Daoy (cell line): ENCODE results near the gene DTNBP1. TPM values are rescaled to one million over a fixed set of nuclear protein-coding genes. Genes with fewer than 3 reads are reported as not detected.

Experiments
- DNase-seq: peaks from one replicate; pipeline ENCODE4 v3.0.0-alpha.2; 2015; ENCODE audit warnings: low read depth
- total RNA-seq: library from RNA; depleted of rRNA; stranded (reverse); fragments of >200 nt; shearing (Covaris generic); gene quantifications from 2 replicates; pipeline ENCODE4 v1.2.3, GENCODE V29; 2014; rRNA removed

Gene DTNBP1, protein sequence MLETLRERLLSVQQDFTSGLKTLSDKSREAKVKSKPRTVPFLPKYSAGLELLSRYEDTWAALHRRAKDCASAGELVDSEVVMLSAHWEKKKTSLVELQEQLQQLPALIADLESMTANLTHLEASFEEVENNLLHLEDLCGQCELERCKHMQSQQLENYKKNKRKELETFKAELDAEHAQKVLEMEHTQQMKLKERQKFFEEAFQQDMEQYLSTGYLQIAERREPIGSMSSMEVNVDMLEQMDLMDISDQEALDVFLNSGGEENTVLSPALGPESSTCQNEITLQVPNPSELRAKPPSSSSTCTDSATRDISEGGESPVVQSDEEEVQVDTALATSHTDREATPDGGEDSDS
- 5.6 and 18.9 TPM in 2 replicates for total RNA-seq

DNA sequence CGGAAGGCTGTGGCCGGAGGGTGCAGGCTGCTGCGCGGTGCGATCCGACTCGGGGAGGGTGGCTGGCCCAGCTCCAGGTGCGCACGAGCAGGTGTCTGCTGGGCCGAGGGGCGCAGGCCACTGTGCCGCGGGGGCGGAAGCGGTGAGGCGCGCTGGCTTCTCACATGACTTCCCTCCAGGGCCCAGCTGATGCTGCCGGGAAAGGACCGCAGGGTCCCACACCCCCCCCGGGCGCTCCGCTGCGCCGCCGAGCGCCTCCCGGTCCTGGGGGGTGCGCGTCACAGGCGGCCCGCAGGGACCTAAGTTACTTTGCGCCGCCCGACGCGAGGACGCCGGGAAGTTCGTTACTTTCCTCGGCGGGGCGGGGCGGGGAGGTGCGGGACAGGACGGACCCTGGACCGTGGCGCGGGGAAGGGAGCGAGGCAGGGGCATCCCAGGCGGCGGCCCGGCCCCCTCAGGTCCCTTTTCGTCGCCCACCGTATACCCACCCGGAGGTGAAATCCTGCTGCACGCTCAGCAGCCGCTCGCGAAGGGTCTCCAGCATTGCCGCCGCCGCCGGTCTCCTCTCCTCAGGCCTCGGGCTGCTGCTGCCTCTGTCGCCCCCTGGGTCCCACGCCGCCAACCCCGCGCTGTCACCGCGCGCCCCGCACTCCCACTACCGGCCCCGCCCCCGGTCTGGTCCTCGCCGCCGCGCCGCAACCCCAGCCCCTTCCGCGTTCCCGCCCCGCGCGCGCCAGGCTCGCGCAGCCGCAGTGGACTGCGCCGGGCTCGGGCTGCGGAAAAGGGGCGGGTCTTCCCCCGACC is at the start of gene DTNBP1:
Gene DTNBP1 (minus strand): TSS at position 703 of the 804 bp plus-strand sequence. CDS start 159 bp downstream, at position 544.
- DNase-seq = peak; percentile 91

DNA sequence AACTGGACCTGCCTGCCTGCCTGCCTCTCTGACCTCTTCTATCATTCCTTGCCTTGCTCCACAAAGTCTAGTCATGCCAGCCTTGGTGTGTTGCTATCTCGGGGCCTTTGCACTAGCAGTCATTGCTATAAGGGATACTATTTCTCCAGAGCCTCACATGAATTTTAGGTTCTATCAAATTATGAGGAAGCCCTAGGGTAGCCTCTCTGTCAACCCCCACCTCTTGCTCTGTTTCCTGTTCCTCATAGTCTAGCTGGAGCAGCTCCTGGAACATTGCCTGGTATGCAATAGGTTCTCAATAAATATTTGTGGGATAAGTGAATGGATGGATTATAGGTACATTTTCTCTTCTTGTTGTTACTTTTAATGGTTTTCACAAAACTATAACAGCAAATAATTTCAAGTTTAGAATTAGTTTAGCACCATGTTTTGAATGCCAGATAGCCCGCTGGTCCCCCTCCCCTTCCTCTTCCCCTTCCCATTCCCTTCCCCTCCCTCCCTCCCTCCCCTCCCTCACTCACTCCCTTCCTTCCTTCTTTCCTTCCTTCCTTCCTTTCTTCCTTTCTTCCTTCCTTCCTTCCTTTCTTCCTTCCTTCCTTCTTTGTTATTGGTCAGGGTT is 46.9 kb upstream of the DTNBP1 start:
- no peak for DNase-seq

DNA sequence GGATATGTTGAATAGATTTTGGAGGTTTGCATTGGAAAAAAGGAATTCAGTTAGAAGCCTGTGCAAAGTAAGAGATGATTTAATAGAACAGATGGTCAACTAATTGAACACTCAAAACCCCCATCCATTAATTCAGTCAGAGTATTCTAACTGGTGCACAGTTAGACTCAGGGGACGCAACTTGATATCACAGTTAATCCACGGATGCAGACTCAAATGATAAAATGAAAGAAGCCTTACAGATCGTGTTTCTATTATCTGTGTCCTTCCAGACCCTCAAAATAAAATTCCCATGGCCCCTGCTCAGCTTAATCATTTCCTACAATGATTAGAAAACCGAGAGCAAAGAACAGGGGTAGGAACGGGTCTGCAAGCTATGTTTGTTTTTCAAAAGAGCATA is 45.4 kb upstream of the DTNBP1 start:
- DNase-seq = no peak

DNA sequence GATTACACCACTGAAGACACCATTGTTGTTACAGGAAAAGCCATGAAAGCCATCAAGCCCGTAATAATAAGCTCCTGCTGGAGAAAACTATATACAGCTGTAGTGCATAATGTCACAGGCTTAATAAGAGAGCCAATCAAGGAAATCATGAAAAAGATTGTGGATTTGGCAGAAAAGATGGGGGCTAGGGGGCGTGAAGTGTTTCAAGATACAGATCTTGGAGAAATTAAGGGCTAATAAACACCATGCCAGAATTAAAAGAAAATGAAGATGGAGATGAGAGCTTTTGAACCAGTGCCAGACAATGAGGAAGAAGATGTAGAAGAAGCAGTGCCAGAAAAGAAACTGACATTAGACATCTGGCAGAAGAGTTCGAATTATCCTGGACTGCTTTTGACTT is 43.2 kb upstream of the DTNBP1 start:
- no peak for DNase-seq

DNA sequence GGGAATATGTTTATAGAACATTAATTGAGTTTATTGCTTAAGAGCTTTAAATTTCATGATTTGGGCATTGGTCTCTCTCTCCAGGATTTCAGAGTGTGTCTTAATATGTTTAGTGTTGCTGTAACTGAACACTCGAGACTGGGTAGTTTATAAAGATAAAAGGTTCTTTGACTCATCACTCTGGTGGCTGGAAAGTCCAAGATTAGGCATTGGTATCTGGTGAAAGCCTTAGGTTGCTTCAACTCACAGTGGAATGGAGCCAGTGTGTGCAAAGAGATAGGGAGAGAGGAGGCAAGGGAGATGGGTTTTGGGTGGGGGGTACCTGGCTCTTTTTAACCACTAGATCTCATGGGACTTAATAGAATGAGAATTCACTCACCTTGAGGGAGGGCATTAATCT is 35.6 kb upstream of the DTNBP1 start:
- no peak for DNase-seq

DNA sequence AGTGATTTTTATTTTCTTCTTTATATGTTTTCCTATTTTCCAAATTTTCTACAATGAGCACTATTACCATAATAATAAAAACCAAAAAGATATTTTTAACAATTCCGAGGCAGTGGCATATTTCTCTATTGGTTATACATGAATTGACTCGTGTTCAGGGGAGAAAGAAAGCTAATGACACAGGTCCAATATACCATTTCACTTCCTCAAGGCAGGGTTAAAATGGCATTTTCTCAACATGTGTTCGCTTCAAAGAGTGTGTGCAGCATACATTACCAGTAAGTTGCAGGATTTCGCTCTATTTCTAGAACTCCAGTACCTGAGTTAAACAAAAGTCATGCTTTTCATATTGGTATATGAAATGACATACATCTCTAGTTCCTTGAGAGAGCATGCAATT is 35.1 kb upstream of the DTNBP1 start:
- no peak for DNase-seq

DNA sequence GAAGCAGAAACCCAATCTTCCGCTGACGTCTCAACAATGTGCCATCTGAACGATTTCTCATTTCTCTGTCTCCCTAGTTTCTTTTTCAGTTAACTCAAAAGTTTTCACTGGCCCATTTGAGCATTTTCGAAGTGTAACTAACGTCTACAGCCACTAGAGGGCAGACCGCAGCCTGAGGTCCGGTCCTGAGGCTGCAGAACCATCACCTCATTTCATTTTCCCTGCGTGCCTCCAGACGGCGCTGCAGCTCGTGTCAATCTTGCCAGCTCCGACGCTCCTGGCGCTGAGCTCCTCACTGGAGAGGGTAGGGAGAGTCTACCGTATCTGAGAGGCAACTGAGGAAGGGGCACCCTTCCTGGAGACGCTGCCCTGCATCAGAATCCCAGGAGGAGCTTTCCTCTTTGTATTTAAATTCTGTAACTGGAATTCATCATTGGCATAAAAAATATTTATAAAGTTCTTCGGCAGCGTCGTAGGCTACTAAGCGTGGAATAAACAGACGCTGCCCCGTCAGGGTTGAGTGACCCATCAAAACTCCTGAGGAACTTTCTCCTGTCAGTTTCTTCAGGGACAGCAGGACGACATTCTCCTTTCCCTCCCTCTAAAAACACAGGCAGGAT is 28.5 kb upstream of the DTNBP1 start:
- DNase-seq = peak; percentile 94

DNA sequence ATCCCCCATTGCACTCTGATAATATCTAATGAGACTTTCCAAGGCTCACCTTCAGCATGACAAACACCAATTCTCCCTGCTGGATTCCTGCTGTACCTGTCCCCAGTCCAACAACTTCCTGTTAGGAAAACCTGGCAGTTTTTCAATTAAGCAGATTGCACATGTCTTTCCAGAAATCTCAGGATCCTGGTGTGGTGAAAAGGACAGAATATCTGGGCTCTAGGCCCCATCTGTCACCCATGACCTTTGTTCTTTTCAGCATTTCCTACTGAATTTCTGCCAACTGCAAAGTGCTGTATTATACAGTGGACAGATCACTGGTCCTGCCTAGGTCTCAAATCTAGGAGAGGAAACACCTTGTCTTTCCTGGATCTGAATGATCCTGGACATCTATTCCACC is 27.7 kb upstream of the DTNBP1 start:
- no peak for DNase-seq

DNA sequence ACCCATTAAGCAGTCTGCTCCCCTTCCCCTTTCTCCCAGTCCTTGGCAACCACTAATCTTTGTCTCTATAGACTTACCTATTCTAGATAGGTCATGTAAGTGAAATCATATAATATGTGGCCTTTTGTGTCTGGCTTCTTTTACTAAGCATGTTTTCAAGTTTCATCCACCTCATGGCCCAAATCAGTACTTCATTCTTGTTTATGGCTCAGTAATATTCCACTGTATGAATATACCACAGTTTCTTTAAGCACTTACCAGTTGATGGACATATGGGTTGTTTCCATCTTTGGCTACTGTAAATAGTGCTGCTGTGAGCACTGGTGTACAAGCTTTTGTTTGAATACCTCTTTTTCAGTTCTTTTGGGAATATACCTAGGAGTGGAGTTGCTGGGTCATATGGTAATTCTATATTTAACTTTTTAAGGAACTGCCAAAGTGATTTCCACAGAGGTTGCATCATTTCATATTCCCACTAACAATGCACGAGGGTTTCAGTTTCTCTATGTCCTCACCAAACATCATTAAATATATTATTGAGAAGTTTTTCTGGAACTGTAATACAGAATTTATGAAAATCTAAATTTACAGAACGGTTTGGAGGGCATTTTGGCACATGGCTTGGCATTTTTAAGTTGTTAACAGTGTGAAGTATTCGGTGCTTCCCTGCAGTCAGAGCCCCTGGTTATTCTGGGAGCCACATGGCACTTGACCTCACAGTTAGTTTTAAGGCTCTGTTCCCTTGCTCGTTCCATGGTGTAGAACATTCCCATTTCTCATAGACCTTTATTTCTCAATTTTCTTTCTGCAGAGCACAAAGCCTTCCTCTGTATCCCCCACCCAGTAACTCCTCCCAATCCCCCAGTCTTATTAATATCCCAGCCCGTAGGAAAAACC is 27.0 kb upstream of the DTNBP1 start:
- DNase-seq = no peak

DNA sequence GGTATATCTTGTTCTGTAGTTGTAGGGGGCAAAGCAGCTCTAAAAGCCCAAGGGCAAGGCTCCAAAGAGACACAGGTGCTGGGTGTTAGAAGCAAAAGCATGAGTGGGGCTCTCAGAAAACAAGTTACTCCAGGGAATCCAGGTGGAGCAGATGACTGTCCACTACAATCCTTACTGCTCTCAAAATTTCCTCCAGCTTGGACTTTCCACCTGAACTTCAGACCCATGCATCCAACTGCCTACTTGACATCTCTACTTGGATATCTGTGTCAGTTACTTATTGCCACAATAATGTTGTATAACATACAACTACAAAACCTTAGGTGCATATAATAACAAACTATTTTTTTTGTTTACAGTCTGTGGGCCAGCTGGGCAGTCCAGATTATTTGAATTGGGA is 22.8 kb upstream of the DTNBP1 start:
- DNase-seq = no peak

DNA sequence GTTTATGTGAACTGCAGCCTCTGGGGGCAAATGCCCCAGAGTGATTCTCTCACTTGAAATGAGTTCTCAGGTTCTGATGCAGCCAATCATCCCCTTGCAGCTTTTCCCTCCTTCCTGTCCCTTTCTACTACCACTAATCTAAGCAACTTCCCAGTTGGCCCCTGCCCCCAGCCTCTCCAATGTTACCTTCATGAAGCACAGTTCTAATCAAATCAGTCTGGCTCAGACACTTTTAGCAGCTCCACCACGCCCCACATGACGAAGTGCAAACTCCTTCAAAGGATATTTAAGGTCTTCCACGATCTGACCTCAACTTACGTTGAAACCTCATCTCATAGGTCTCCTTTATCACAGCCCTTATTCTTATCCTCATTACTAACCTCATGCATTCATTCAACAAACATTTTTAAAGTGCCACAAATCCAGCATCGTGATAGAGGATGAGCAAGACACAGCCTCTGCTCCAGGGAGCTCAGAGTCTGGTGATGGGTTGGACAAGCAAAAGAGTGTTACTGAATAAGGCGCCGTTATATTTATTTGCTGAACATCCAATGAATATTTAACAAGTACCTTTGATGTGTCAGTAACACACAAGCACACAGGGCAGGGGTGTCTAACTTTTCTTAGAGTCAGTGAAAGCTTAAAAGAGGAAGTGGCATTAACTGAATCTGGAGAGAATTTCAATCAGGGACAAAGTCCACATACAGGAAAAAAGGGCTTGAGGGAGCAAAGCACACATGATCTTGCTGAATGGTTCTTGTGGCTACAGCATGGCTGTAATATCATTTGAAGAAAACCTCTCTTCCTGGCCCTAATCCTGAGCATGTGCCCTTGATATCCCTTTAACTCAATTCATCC is 20.4 kb upstream of the DTNBP1 start:
- no peak for DNase-seq

DNA sequence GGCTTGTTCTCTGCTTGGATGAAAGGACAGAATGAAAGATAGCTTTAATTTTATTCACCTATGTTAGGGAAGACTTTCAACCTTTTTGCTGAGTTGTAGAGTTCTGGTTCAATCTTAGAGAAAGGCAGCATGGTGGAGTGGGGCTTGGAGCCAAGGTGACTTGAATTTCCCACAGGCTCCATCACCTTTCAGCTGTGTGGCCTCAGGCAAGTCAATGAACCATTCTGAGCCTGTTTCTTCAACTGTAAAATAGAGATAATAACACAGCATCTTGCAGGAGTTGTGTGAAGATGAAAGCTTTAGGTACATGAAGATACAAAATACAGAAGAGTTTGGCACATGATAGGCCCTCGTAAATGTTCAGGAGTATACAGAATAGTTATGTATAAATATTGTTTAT is 19.1 kb upstream of the DTNBP1 start:
- DNase-seq = no peak

DNA sequence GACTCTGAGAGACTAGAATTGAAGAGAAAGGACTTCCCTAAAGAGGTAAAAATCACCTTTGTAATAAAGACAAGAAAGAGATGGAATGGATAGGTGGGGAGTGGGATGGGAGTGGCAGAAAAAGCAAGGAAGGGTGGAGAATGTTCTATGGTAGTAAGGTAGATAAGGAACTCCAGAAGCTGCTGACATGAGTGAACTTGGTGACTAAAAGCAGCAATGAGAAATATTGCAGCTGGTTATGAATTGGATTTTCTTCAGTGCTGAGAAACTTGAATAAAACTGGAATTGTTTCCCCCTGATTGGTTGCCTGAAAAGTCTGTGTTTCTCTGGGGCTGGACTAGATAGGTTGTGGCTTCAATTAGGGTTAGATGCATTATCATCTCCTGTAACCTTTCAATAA is 15.7 kb upstream of the DTNBP1 start:
- no peak for DNase-seq

DNA sequence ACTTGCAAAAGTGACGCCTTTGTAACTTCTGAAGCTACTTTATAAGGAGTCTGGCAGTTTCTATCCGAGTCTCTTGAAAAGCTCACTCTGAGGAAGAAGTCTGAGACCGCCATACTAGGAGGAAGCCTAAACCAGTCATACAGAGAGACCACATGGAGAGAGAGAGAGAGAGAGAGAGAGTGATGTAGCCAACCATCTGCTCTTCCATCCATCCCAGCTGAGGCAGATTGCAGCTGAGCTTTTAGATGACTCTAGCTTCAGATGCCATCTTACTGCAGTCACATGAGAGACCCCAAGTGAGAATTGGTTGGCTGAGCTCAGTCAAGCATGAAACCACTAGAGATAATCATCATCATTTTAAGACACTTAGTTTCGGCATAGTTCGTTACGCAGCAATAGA is 15.0 kb upstream of the DTNBP1 start:
- no peak for DNase-seq

DNA sequence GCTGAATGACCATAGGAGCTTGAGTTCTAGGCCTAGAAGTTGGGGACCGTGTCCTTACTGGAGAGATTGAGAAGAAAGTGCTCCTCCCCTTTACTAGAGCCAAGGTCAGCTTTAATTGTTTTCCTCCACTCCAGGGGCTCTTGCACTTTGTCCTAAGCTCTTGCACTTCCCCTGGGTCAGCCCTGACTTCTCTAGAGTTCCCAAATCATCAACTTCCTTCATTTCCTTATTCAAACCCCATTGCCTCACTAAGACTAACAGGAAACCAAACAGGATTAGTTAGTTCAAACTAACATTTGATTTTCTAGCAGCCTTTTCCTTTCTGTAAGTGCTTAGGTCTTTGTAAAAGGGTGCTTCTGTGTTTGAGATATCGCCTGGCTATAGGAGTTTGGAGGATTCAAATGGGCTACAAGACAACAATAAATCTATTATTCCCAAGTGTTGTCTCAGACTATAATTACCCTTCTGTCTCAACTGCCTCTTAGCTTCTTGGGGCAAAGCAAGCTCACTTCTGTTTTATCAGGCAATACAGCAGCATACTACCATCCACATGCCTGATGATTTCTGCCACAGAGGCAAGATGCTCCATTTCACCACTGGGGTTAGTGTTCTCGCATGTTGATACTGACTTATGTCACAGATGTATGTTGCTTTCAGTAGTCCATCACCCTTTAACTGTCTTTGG is 12.8 kb upstream of the DTNBP1 start:
- no peak for DNase-seq

DNA sequence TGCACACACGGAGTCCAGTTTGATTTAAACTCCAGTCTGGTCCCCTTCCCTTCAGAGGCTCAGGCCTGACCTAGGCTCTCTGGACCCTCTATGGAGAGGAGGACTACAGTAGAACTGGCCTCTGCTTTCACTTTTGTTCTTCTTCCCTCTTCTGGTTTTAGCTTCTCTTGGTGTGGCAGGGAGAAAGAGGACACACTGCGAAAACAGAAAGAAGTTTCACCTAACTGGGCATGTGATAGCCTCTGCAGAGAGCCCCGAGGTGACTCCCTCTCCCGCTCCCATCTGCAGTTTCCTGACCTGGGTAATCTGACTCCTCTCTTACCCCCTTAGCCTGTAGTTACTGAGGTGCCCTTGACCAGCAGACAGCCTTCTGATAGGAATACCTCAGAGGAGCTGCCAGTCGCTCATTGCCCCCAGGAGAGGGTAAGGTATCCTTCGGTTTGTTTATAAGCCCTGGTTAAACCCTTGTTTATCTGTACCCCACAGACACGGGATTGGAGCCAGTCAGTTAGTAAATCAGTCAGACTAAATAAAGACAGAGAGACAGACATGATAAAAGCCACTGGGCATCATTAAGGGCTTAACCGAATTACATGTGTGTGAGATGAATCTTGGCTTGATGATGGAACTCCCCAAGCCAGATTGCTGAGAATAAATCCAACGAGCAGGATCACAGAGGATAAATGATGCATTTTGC is 12.0 kb upstream of the DTNBP1 start:
- no peak for DNase-seq

DNA sequence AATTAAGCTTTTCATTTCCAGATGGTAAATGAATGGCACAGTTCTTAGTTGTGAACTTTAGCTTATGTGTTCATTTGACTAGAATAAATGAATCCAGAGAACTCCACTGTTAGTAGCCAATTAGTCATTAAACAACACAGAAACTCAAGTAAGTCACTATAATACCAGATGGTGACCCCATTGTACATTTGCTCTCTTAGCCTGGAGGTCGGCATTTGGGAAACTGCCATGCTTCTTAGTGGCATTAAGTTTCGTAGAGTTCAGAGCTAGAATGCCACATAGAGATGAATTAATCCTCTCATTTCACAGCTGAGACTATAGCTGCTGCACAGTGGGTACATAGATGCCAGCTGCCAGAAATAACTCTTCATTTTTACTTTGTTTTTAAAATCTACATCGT is 10.8 kb upstream of the DTNBP1 start:
- DNase-seq = no peak

DNA sequence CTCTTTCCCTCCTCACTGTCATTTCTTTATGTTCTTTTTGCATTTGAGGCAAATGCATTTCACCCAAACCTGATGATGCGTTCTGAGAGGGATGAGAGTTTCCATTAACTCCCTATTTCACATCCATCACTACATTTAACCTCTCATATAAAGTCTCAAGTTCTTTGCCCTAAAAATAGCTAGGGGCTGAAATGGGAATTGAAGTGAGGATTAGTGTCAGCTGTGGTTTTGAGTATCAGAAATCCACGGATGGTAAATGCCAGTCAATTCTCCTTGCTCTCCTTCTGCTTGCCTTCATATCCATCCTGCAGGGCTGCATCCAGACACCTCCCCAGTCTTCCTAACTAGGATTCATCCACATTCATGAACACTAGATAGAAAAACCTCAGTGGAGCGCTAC is 10.0 kb upstream of the DTNBP1 start:
- no peak for DNase-seq

DNA sequence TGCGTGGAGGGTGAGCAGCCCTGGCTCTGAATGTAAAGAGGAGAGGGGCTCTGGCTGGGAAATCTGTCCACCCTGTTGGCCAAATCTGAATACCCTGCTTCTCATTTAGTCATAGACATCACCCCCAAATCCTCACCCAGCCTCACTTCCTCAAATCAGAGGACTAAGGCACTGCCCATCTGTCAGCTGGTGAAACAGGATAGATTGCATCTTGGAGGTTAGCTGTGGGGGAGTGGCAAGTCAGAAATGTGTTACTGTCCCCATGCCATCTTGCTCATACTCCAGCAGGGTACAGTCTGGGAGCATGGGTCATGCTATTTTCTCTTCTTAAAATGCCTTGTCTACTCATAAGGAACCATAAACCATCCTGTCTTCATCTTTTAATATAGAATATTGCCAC is 9.5 kb upstream of the DTNBP1 start:
- no peak for DNase-seq
